Adrenal gland (tissue), 12 donors: Measurements from ENCODE around the gene AGAP1. TPM values are rescaled to one million over a fixed set of nuclear protein-coding genes. Genes with fewer than 3 reads are reported as not detected.

ENCODE experiments used
- DNase-seq, 7 donors: peaks; one replicate each; pipeline ENCODE4 v3.0.0-alpha.2; 2019 to 2020
- H3K27ac ChIP-seq, 5 donors: fragments of 200-600 bp; sonication (generic) in 4 of 5; 1 replicate in 3 of 5; 2 replicates in 2 of 5; pipeline versions ENCODE4 v1.5.1 to v1.8.0; 2016 to 2020; ENCODE audit warnings: mild to moderate bottlenecking in 1 of 5
- H3K27me3 ChIP-seq: fragments of 200-600 bp; 2 replicates; pipeline ENCODE4 v1.8.0; 2021
- H3K36me3 ChIP-seq, 2 donors: fragments of 200-600 bp; replicated peaks in 1 of 2; 1 replicate in 1 of 2; 2 replicates in 1 of 2; pipeline versions ENCODE4 v1.5.1 to v1.8.0; 2018 to 2022
- H3K4me1 ChIP-seq, 2 donors: fragments of 200-600 bp; replicated peaks in 1 of 2; 1 replicate in 1 of 2; 2 replicates in 1 of 2; pipeline versions ENCODE4 v1.5.1 to v1.8.0; 2018 to 2021
- H3K4me3 ChIP-seq, 4 donors: fragments of 200-600 bp; sonication (generic) in 3 of 4; one replicate each; pipeline ENCODE4 v1.5.1; 2016 to 2018
- H3K9me3 ChIP-seq, 3 donors: fragments of 200-600 bp; sonication (generic) in 1 of 3; replicated peaks in 1 of 3; 1 replicate in 2 of 3; 2 replicates in 1 of 3; pipeline versions ENCODE4 v1.5.1 to v1.8.0; 2016 to 2021
- POLR2A ChIP-seq, 2 donors: fragments of 450-650 bp; IDR thresholded peaks; one replicate each; pipeline ENCODE4 v1.6.1; 2017; ENCODE audit warnings: antibody characterized with exemption in 2 of 2, mild to moderate bottlenecking in 2 of 2, moderate library complexity in 1 of 2
- WGBS, 4 donors: extraction: QIAGEN DNeasy Blood & Tissue Kit in 2 of 4; methylation state at CpG; one replicate each; pipeline versions ENCODE4 v1.1.5 to v1.1.7; 2013 to 2017; 5-methylcytosine and 5-hydroxymethylcytosine counted together
- intact Hi-C, 2 donors: fragments of 100-400 bp; cut with DNase I; formaldehyde crosslinking; loops; one replicate each; pipeline versions ENCODE4 v1.14.1 to v1.15.0; 2022 to 2023
- polyA plus RNA-seq, 3 donors: library from polyadenylated mRNA; stranded (reverse); fragments of 200-250 nt in 2 of 3; fragments of 350-450 nt in 1 of 3; fragmentation: Illumina TruSeq in 1 of 3; extraction: RNeasy Lipid Tissue Mini Kit (QIAGEN cat#74804) in 1 of 3; gene quantifications; one replicate each; pipeline ENCODE4 v1.2.3, GENCODE V29; 2013 to 2014
- total RNA-seq, 9 donors: library from RNA; depleted of rRNA in 4 of 9; stranded (reverse); fragments of >200 nt in 4 of 9; fragments of 120-200 nt in 1 of 9; fragmentation: NEBNext Ultra II Directional in 1 of 9; extraction: Animal tissue kit (Norgen Biotek cat#: 25700) in 1 of 9; gene quantifications; one replicate each; pipeline versions ENCODE4 v1.1.0 to v1.2.4, GENCODE V29; 2013 to 2023
- TF ChIP-seq, protein P1 (sequence below), 6 experiments: fragments of 450-650 bp in 4 of 6; fragments of 200-600 bp in 2 of 6; sonication (generic) in 1 of 6; IDR thresholded peaks; 1 replicate in 5 of 6; 2 replicates in 1 of 6; pipeline versions ENCODE4 v1.5.1 to v1.8.0; 2016 to 2021; ENCODE audit warnings: antibody characterized with exemption in 6 of 6, mild to moderate bottlenecking in 2 of 6, moderate library complexity in 1 of 6
- donor health status: healthy with polysubstance abuse.
- donor health status: Bipolar disorder and iron deficiency.
- donor health status: DM: yes; HTN: yes; CAD: no.
- donor health status: DM: no; HTN: no; CAD: no.
- donor health status: DM: no; HTN: no; CAD: no.
- donor health status: DM: yes; HTN: yes; CAD: no.

Gene AGAP1
- total and polyA plus RNA-seq, 12 donors, result 5.3 to 29.6 (median 17.7) TPM

DNA sequence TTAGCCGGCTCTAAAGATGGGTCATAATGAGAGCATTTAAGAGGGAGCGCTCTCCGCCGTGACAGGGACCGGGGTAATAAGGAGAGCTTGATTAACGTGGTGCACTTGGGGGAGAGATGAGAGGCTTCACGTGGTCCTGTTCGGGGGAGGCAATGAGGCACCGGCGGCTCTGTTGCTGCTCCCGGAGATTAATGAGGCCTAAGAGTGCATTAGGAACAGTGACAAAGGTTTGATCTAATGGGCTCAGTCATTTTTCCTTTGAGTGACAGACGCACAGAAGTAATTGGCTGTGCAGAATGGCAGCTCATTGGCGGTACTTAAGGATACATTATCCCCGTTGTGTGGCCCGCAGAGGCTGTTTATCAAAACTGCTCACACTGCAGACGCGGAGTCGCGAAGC, 423.7 kb downstream of the AGAP1 start:
- Histone ChIP-seq H3K36me3 (no peaks in the 10 kb centered on the region), H3K27me3 (no peaks in the 10 kb centered on the region), H3K27ac (no peak overlapping the region), H3K9me3 (no peaks in the 10 kb centered on the region), H3K4me3 (no peak overlapping the region), H3K4me1 (no peaks in the 10 kb centered on the region)
- intact Hi-C loops, result no loop called here
- no peak for DNase-seq
- WGBS, 4 donors, result 84 to 88% (median 86%) methylated on average over 19 of the region's 19 CpGs
- TF ChIP-seq, protein P1, sequence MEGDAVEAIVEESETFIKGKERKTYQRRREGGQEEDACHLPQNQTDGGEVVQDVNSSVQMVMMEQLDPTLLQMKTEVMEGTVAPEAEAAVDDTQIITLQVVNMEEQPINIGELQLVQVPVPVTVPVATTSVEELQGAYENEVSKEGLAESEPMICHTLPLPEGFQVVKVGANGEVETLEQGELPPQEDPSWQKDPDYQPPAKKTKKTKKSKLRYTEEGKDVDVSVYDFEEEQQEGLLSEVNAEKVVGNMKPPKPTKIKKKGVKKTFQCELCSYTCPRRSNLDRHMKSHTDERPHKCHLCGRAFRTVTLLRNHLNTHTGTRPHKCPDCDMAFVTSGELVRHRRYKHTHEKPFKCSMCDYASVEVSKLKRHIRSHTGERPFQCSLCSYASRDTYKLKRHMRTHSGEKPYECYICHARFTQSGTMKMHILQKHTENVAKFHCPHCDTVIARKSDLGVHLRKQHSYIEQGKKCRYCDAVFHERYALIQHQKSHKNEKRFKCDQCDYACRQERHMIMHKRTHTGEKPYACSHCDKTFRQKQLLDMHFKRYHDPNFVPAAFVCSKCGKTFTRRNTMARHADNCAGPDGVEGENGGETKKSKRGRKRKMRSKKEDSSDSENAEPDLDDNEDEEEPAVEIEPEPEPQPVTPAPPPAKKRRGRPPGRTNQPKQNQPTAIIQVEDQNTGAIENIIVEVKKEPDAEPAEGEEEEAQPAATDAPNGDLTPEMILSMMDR (IDR thresholded peaks at IDR 0.05), result no peak
- TF ChIP-seq POLR2A (IDR thresholded peaks at IDR 0.05), result no peak

DNA sequence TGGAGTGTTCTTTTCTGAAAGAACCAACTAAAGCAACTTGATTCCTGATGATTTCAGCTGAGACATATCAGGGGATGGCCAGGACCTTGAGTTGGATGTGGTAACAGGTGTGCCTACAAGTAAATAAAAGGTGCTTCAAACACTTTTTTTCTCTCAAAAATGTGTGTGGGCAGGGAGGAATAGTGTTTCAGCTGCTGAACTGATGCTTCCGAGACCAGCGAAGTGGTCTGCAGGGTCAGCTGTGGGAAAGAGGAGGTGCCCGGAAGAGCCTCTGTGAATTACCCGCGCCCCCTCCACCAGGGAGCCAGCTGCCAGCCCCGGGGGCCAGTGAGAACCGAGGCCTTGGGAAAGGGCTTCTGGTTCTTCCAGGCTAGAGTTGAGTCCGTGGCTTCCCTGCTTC, 425.0 kb downstream of the AGAP1 start:
- intact Hi-C loops, result no loop called here
- 94 to 98% (median 94%) methylated on average over 6 to 8 of the region's 8 CpGs for WGBS, 4 donors
- TF ChIP-seq, protein P1 (IDR thresholded peaks at IDR 0.05), result no peak
- no peak for TF ChIP-seq POLR2A (IDR thresholded peaks at IDR 0.05)

DNA sequence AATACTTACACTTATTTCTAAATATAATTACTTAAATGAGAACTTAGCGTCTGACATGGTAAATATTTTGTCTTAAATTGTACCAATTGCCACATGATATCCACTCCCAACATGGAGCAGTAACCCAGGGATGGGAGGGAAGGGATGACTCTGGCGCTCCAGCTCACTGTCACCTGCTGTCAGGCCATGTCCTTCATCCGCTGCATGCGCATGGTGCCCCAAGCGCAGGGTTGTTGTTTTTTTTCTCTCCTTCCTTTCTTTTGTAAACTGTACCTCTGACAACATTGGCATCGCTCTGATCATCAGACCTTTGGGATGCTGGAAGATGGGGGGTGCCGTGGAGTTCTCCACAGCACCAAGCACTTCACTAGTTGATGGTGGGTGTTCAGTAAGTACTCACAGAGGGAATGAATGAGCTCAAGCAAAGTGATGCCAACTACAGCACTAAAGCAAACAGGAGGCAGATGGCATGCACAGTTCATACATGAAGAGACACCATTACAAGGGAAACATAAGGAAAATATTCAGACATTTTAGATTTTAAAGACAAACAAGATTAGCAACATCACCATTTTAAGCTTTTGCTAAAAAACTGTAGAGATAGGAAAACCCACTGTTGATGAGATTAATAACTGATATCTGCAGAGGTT, 426.5 kb downstream of the AGAP1 start:
- no peaks in the 10 kb centered on the region for H3K36me3 ChIP-seq
- DNase-seq, result no peak
- H3K27ac ChIP-seq, result no peak overlapping the region
- WGBS, 4 donors, result 95 to 98% (median 96%) methylated on average over 6 to 7 of the region's 7 CpGs
- intact Hi-C loops, result no loop called here
- H3K27me3 ChIP-seq, result no peaks in the 10 kb centered on the region
- TF ChIP-seq, protein P1 (IDR thresholded peaks at IDR 0.05), result no peak
- TF ChIP-seq POLR2A (IDR thresholded peaks at IDR 0.05), result no peak
- H3K4me3 ChIP-seq, result no peak overlapping the region
- H3K9me3 ChIP-seq, result no peaks in the 10 kb centered on the region
- no peaks in the 10 kb centered on the region for H3K4me1 ChIP-seq

More for the DNA sequence above, 425.0 kb downstream of the AGAP1 start:
- Histone ChIP-seq H3K9me3 (no peaks in the 10 kb centered on the region), H3K27ac (no peak overlapping the region), H3K4me3 (no peak overlapping the region), H3K27me3 (no peaks in the 10 kb centered on the region), H3K36me3 (no peaks in the 10 kb centered on the region), H3K4me1 (no peaks in the 10 kb centered on the region)
- DNase-seq, result no peak

DNA sequence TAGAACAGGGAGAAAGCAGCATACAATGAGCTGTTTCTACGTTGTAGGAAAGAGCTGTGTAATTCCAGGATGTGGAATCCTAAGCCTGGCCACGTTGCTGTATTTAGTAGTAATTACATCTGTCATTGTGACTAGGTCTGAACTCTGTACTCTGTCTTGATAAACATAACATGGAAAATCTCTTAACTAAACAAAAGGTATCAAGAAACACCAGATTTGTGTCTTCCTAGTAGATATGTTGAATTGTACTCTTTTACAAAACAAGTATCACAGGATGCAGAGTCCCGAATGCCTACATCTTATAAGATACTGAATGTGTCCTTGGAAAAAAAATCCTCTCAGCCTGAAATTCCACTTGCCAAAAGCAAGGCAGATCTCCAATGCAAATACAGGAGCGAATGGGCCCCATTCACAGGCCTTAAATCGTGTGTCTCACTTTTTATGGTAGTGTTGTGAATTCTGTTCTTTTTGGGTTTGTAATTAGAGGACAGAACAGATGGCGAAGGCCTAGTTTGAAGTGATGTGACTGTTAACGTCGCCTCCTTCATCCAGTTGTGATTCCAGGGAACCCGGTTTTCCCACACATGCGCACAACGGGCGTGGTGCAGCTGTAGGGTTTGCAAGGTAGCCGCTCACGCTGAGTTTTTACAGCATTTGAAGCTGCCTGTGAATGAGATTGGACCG, 427.8 kb downstream of the AGAP1 start:
- Histone ChIP-seq H3K27ac (no peak overlapping the region), H3K36me3 (no peaks in the 10 kb centered on the region), H3K9me3 (no peaks in the 10 kb centered on the region), H3K27me3 (no peaks in the 10 kb centered on the region), H3K4me3 (no peak overlapping the region), H3K4me1 (no peaks in the 10 kb centered on the region)
- intact Hi-C loops, result no loop called here
- no peak for TF ChIP-seq POLR2A (IDR thresholded peaks at IDR 0.05)
- TF ChIP-seq, protein P1 (IDR thresholded peaks at IDR 0.05), result no peak
- 89 to 91% (median 89%) methylated on average over 15 of the region's 15 CpGs for WGBS, 4 donors
- DNase-seq, result peak in 1 of 7 donors; percentile 20
